ENCODE data around the gene MAD1L1. TPM values are rescaled to one million over a fixed set of nuclear protein-coding genes. Genes with fewer than 3 reads are reported as not detected.

The MAD1L1 gene
- total and polyA plus RNA-seq, 7 donors = 11.7 to 17.5 (median 15.6) TPM

GRCh38 chr7:2051707-2052656 lies 180.8 kb downstream of the MAD1L1 start:
- DNase-seq (no peak), ATAC-seq (peak; percentile 43 to 76 (median 71))
- WGBS, 3 donors = 67 to 80% (median 68%) methylated on average over 27 to 30 of the region's 30 CpGs
- H3K27ac ChIP-seq = no peak overlapping the region
- TF ChIP-seq, protein P1, sequence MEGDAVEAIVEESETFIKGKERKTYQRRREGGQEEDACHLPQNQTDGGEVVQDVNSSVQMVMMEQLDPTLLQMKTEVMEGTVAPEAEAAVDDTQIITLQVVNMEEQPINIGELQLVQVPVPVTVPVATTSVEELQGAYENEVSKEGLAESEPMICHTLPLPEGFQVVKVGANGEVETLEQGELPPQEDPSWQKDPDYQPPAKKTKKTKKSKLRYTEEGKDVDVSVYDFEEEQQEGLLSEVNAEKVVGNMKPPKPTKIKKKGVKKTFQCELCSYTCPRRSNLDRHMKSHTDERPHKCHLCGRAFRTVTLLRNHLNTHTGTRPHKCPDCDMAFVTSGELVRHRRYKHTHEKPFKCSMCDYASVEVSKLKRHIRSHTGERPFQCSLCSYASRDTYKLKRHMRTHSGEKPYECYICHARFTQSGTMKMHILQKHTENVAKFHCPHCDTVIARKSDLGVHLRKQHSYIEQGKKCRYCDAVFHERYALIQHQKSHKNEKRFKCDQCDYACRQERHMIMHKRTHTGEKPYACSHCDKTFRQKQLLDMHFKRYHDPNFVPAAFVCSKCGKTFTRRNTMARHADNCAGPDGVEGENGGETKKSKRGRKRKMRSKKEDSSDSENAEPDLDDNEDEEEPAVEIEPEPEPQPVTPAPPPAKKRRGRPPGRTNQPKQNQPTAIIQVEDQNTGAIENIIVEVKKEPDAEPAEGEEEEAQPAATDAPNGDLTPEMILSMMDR (IDR thresholded peaks at IDR 0.05) = no peak
- no peaks in the 10 kb centered on the region for H3K36me3 ChIP-seq (ENCODE audit: insufficient read depth in 1 of 2, low read depth in 1 of 2)
- intact Hi-C loops (cut with DNase I) = no loop called here
- H3K9me3 ChIP-seq = no peaks in the 10 kb centered on the region
- H3K4me3 ChIP-seq = no peak overlapping the region
- H3K4me1 ChIP-seq = peaks cover 19% of the 10 kb centered on the region
- H3K27me3 ChIP-seq (ENCODE audit: insufficient read depth in 3 of 3, low read length in 2 of 3) = no peaks in the 10 kb centered on the region

DNA sequence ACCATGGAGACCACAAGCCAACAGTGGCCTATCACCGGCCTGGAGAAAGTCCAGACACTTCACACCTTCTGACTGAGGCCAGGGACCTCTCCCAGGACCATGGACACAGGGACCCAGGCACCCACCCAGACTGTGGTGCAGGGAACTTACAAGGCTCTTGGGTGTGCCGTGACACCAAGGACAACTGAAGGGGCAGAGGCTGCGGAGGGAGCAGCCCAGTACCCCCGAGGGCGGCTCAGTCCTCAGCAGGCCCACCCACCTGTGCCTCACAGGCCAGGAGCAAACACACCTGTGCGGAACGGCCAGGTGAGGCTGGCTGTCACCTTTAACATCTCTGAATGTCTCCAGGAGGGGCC lies 182.3 kb downstream of the MAD1L1 start:
- H3K4me3 ChIP-seq = no peak overlapping the region
- TF ChIP-seq, protein P1 (IDR thresholded peaks at IDR 0.05) = no peak
- no peaks in the 10 kb centered on the region for H3K9me3 ChIP-seq
- H3K27ac ChIP-seq = no peak overlapping the region
- DNase-seq = peak in 1 of 2 donors; percentile 45
- WGBS, 3 donors = 93 to 95% (median 93%) methylated on average over 7 of the region's 7 CpGs
- no peaks in the 10 kb centered on the region for H3K36me3 ChIP-seq (ENCODE audit: insufficient read depth in 1 of 2, low read depth in 1 of 2)
- intact Hi-C loops (cut with DNase I) = no loop called here
- H3K27me3 ChIP-seq (ENCODE audit: insufficient read depth in 3 of 3, low read length in 2 of 3) = no peaks in the 10 kb centered on the region
- peaks cover 19% of the 10 kb centered on the region for H3K4me1 ChIP-seq
- ATAC-seq = no peak

DNA sequence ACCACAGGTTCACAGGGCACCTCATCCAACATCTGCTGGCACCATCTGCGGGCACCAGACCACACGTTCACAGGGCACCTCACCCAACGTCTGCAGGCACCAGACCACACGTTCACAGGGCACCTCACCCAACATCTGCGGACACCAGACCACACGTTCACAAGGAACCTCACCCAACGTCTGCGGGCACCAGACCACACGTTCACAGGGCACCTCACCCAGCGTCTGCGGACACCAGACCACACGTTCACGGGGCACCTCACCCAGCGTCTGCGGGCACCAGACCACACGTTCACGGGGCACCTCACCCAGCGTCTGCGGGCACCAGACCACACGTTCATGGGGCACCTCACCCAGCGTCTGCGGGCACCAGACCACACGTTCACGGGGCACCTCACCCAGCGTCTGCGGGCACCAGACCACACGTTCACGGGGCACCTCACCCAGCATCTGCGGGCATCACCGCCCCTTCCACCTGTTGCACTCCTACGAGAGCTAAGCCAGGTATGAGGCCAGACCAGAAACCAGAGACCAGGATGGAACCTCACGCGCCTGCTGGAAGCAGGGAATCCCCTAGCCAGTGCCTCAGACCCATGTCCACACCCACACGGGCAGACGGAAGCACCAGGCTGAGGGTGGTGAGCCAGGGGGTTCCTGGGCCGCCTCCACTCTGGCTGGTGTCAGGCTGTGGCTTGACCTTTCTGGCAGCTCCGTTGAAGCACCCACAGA lies 182.8 kb downstream of the MAD1L1 start:
- ATAC-seq (no peak), DNase-seq (peak in 1 of 2 donors; percentile 4)
- H3K27me3 ChIP-seq (ENCODE audit: insufficient read depth in 3 of 3, low read length in 2 of 3) = no peaks in the 10 kb centered on the region
- 90 to 92% (median 90%) methylated on average over 32 to 37 of the region's 37 CpGs for WGBS, 3 donors
- peaks cover 19% of the 10 kb centered on the region for H3K4me1 ChIP-seq
- intact Hi-C loops (cut with DNase I) = no loop called here
- H3K36me3 ChIP-seq (ENCODE audit: insufficient read depth in 1 of 2, low read depth in 1 of 2) = no peaks in the 10 kb centered on the region
- no peaks in the 10 kb centered on the region for H3K9me3 ChIP-seq
- no peak overlapping the region for H3K4me3 ChIP-seq
- no peak overlapping the region for H3K27ac ChIP-seq
- TF ChIP-seq, protein P1 (IDR thresholded peaks at IDR 0.05) = no peak

- 90 to 96% (median 96%) methylated on average over 15 of the region's 15 CpGs for WGBS, 3 donors
- Histone ChIP-seq H3K36me3 (ENCODE audit: insufficient read depth in 1 of 2, low read depth in 1 of 2) (no peaks in the 10 kb centered on the region), H3K4me3 (no peak overlapping the region), H3K9me3 (no peaks in the 10 kb centered on the region), H3K4me1 (peaks cover 19% of the 10 kb centered on the region), H3K27me3 (ENCODE audit: insufficient read depth in 3 of 3, low read length in 2 of 3) (no peaks in the 10 kb centered on the region), H3K27ac (no peak overlapping the region)
- TF ChIP-seq, protein P1 (IDR thresholded peaks at IDR 0.05) = no peak
- intact Hi-C loops (cut with DNase I) = no loop called here
- DNase-seq = peak; percentile 3 to 40
- ATAC-seq = no peak
Measured at GRCh38 chr7:2049111-2049781, 183.5 kb downstream of the MAD1L1 start.
